GM10248 (cell line): ENCODE measurements around the gene CMIP.

Experiments
- CTCF ChIA-PET: fragments of 300-600 bp; sonication (Branson Sonifier 250); formaldehyde crosslinking; extraction: SDS; loops from one replicate; lab custom pipeline; 2021; ENCODE audit warnings: antibody characterized with exemption; lab: Yijun Ruan, JAX
- POLR2A ChIA-PET: fragments of 350-650 bp; sonication (Branson Sonifier 250); formaldehyde crosslinking; extraction: SDS; loops from one replicate; lab custom pipeline; 2020; ENCODE audit warnings: antibody characterized with exemption; lab: Yijun Ruan, JAX
- DNase-seq: peaks from one replicate; pipeline ENCODE4 v3.0.0; 2012; ENCODE audit errors: extremely low spot score
- CTCF ChIP-seq: IDR thresholded peaks from 2 replicates; pipeline ENCODE4 v1.5.1; 2012; ENCODE audit warnings: mild to moderate bottlenecking, low read depth; ENCODE audit errors: extremely low read depth, missing control alignments, control extremely low read depth

CMIP gene

GRCh38 chr16:81472391-81472790 is 27.8 kb downstream of the CMIP start:
- no peak for TF ChIP-seq CTCF
- ChIA-PET CTCF (interaction anchor here (0.9 to 1.1 kb wide), 2 partner anchors 13 to 25 kb away, joined by 3 to 4 read pairs; no protein-coding TSS in a partner anchor), POLR2A (no interaction called here)
- no peak for DNase-seq

GRCh38 chr16:81473066-81473488 is 28.5 kb downstream of the CMIP start:
- ChIA-PET CTCF (interaction anchor here (0.9 to 1.3 kb wide), 2 partner anchors 12 to 14 kb away, joined by 4 to 5 read pairs; no protein-coding TSS in a partner anchor), POLR2A (no interaction called here)
- DNase-seq, result no peak
- no peak for TF ChIP-seq CTCF

GRCh38 chr16:81473558-81473957 is 28.9 kb downstream of the CMIP start:
- POLR2A ChIA-PET, result interaction anchor here (0.6 kb wide), 1 partner anchor 255 kb away, joined by 3 read pairs; no protein-coding TSS in a partner anchor
- CTCF ChIA-PET, result interaction anchor here (1.3 kb wide), 1 partner anchor 12 kb away, joined by 5 read pairs; no protein-coding TSS in a partner anchor

GRCh38 chr16:81473969-81474959 is 29.7 kb downstream of the CMIP start:
- ChIA-PET CTCF (interaction anchor here (1.3 kb wide), 1 partner anchor 11 kb away, joined by 5 read pairs; no protein-coding TSS in a partner anchor), POLR2A (interaction anchor here (0.6 kb wide), 1 partner anchor 255 kb away, joined by 3 read pairs; no protein-coding TSS in a partner anchor)
- TF ChIP-seq CTCF, result no peak
- DNase-seq, result no peak

More at GRCh38 chr16:81473558-81473957, 28.9 kb downstream of the CMIP start:
- no peak for TF ChIP-seq CTCF
- DNase-seq, result no peak

GRCh38 chr16:81477697-81478693 is 33.4 kb downstream of the CMIP start:
- CTCF ChIA-PET, result interaction anchor here (1.1 to 1.7 kb wide), 2 partner anchors 8 to 44 kb away, joined by 3 to 6 read pairs; no protein-coding TSS in a partner anchor

More at GRCh38 chr16:81477697-81478693, 33.4 kb downstream of the CMIP start:
- POLR2A ChIA-PET, result interaction anchor here (0.9 kb wide), 1 partner anchor 25 kb away, joined by 3 read pairs; no protein-coding TSS in a partner anchor
- no peak for DNase-seq
- no peak for TF ChIP-seq CTCF
